HepG2 (cell line): ENCODE data around the gene NBEAL2. TPM values are rescaled to one million over a fixed set of nuclear protein-coding genes. Genes with fewer than 3 reads are reported as not detected.

Source experiments
- ATAC-seq: fragments of 200-7000 bp; cut with Tn5 transposase; 3 replicates; pipeline ENCODE4 v1.9.1; 2020; ENCODE audit warnings: mild to moderate bottlenecking, moderate library complexity
- BruUV-seq: library from RNA; stranded (reverse); fragments of 400-500 nt; replicated peaks from 2 replicates; lab custom pipeline; 2021; lab: Mats Ljungman, UMichigan
- CTCF ChIA-PET: fragments of 300-600 bp; formaldehyde crosslinking; extraction: SDS; loops from one replicate; lab custom pipeline; 2021; ENCODE audit warnings: low total read pairs, inconsistent platforms, low intra/inter-chr PET ratio; lab: Yijun Ruan, JAX
- POLR2A ChIA-PET: fragments of 350-600 bp; sonication (Branson Sonifier 250); formaldehyde crosslinking; loops from one replicate; lab custom pipeline; 2020; ENCODE audit warnings: antibody characterized with exemption, inconsistent platforms; lab: Yijun Ruan, JAX
- DNase-seq: peaks from one replicate; pipeline ENCODE4 v3.0.0-alpha.2; 2015; ENCODE audit warnings: low spot score
- FAIRE-seq: peaks from 3 replicates; lab custom pipeline; 2011; peaks lifted over from hg19 to GRCh38; lab: Jason Lieb, UNC
- H2AFZ ChIP-seq: one replicate; pipeline ENCODE4 v1.6.1; 2011; ENCODE audit warnings: low read length, inconsistent platforms
- H3K27ac ChIP-seq: fragments of 300-600 bp; 3 replicates; pipeline ENCODE4 v1.8.0; 2011; ENCODE audit warnings: mixed run types, mild to moderate bottlenecking, mixed read lengths, low read length, inconsistent platforms; ENCODE audit not compliant: insufficient read depth; ENCODE audit errors: extremely low read length
- H3K27me3 ChIP-seq, 2 experiments: fragments of 200-600 bp in 1 of 2; 2 replicates in 1 of 2; 3 replicates in 1 of 2; pipeline versions ENCODE4 v1.6.0 to v1.8.0; 2011; ENCODE audit warnings: low read length in 2 of 2, mild to moderate bottlenecking in 2 of 2, moderate library complexity in 2 of 2, inconsistent platforms in 1 of 2; ENCODE audit not compliant: insufficient read depth in 2 of 2, control insufficient read depth in 1 of 2
- H3K36me3 ChIP-seq, 2 experiments: fragments of 200-600 bp in 1 of 2; replicated peaks in 1 of 2; 2 replicates in 1 of 2; 3 replicates in 1 of 2; pipeline versions ENCODE4 v1.5.1 to v1.8.0; 2011; ENCODE audit warnings: low read length in 2 of 2, inconsistent platforms in 1 of 2; ENCODE audit not compliant: insufficient read depth in 2 of 2, control insufficient read depth in 1 of 2
- H3K4me1 ChIP-seq: 2 replicates; pipeline ENCODE4 v1.5.1; 2012; ENCODE audit warnings: low read length, inconsistent platforms; ENCODE audit not compliant: insufficient read depth
- H3K4me2 ChIP-seq: 2 replicates; pipeline ENCODE4 v1.6.0; 2011; ENCODE audit warnings: low read depth, low read length, inconsistent platforms
- H3K4me3 ChIP-seq, 3 experiments: fragments of 200-600 bp in 1 of 3; sonication (generic), shearing (Covaris generic) in 1 of 3; replicated peaks in 1 of 3; 2 replicates each; pipeline ENCODE4 v1.5.1; 2011 to 2016; ENCODE audit warnings: low read length in 3 of 3, inconsistent platforms in 2 of 3, low read depth in 2 of 3, mild to moderate bottlenecking in 2 of 3, control low read depth in 1 of 3, mixed read lengths in 1 of 3; ENCODE audit not compliant: insufficient read depth in 1 of 3
- H3K79me2 ChIP-seq: one replicate; pipeline ENCODE4 v1.6.1; 2011; ENCODE audit warnings: low read length, inconsistent platforms; ENCODE audit not compliant: insufficient read depth
- H3K9ac ChIP-seq: 2 replicates; pipeline ENCODE4 v1.6.0; 2011; ENCODE audit warnings: mild to moderate bottlenecking, low read depth, low read length, inconsistent platforms; ENCODE audit not compliant: insufficient read depth
- H3K9me3 ChIP-seq: 2 replicates; pipeline ENCODE4 v1.5.1; 2012; ENCODE audit warnings: mild to moderate bottlenecking, low read length
- H4K20me1 ChIP-seq: 2 replicates; pipeline ENCODE4 v1.6.0; 2011; ENCODE audit warnings: inconsistent platforms, mild to moderate bottlenecking, low read length, moderate library complexity; ENCODE audit not compliant: insufficient read depth
- AGO2 ChIP-seq: fragments of 200-400 bp; formaldehyde crosslinking; optimal IDR thresholded peaks from 2 replicates; pipeline ENCODE3; 2017; ENCODE audit warnings: mild to moderate bottlenecking, low read depth, low read length, moderate library complexity
- ATF7-NPFF ChIP-seq: sonication (generic); formaldehyde crosslinking; IDR thresholded peaks from 2 replicates; pipeline ENCODE4 v1.8.1; 2023; ENCODE audit warnings: mild to moderate bottlenecking, low read depth, missing genetic modification reagents, moderate library complexity
- CAMTA2 ChIP-seq: sonication (generic); formaldehyde crosslinking; IDR thresholded peaks from 2 replicates; pipeline ENCODE4 v1.4.0; 2020; ENCODE audit warnings: mild to moderate bottlenecking, missing genetic modification reagents, borderline replicate concordance
- CTCF ChIP-seq: sonication (generic); formaldehyde crosslinking; IDR thresholded peaks from 2 replicates; pipeline ENCODE4 v1.5.0; 2020; ENCODE audit warnings: mild to moderate bottlenecking, missing genetic modification reagents, moderate library complexity
- HCFC1 ChIP-seq: fragments of 150-350 bp; IDR thresholded peaks from 2 replicates; pipeline ENCODE4 v1.6.1; 2014; ENCODE audit warnings: low read depth, low read length
- MAFK ChIP-seq, 2 experiments: IDR thresholded peaks in 1 of 2; conservative IDR thresholded peaks in 1 of 2; 2 replicates each; pipeline ENCODE4 v1.6.1; 2011; ENCODE audit warnings: improper control_type of control experiment in 2 of 2, low read length in 2 of 2
- MATR3 ChIP-seq: sonication (generic); formaldehyde crosslinking; IDR thresholded peaks from 2 replicates; pipeline ENCODE4 v1.4.0; 2020; ENCODE audit warnings: missing genetic modification reagents
- MZF1 ChIP-seq: sonication (generic); formaldehyde crosslinking; IDR thresholded peaks from 2 replicates; pipeline ENCODE4 v1.8.1; 2023; ENCODE audit warnings: mild to moderate bottlenecking, missing genetic modification reagents, borderline replicate concordance
- RARG ChIP-seq: sonication (generic); formaldehyde crosslinking; IDR thresholded peaks from 2 replicates; pipeline ENCODE4 v1.4.0; 2020; ENCODE audit warnings: low read depth, mild to moderate bottlenecking, missing genetic modification reagents
- XBP1 ChIP-seq: sonication (generic); formaldehyde crosslinking; IDR thresholded peaks from 2 replicates; pipeline ENCODE4 v1.5.0; 2020; ENCODE audit warnings: missing genetic modification reagents
- ZFAT ChIP-seq: sonication (generic); formaldehyde crosslinking; conservative IDR thresholded peaks from 2 replicates; pipeline ENCODE4 v1.8.1; 2023; ENCODE audit warnings: missing genetic modification reagents, inconsistent platforms
- ZNF563 ChIP-seq: sonication (generic); formaldehyde crosslinking; IDR thresholded peaks from 2 replicates; pipeline ENCODE4 v1.8.0; 2022; ENCODE audit warnings: mild to moderate bottlenecking, moderate library complexity, missing genetic modification reagents
- ZNF660 ChIP-seq: sonication (generic); formaldehyde crosslinking; IDR thresholded peaks from 2 replicates; pipeline ENCODE4 v1.5.1; 2020; ENCODE audit warnings: mild to moderate bottlenecking, low read depth, missing genetic modification reagents, borderline replicate concordance
- WGBS: methylation state at CpG from one replicate; pipeline ENCODE4 v1.1.6; 2017; ENCODE audit warnings: low lambda C conversion rate; 5-methylcytosine and 5-hydroxymethylcytosine counted together
- in situ Hi-C: cut with HindIII; loops from 2 replicates; pipeline ENCODE4 v1.10.0; 2017; ENCODE audit warnings: low pct_unique_long_range_greater_than_20kb; ENCODE audit not compliant: extremely low pct_ligation_motif_present
- intact Hi-C: fragments of 100-400 bp; cut with micrococcal nuclease; formaldehyde crosslinking; loops from one replicate; pipeline ENCODE4 v1.10.0; 2022; ENCODE audit not compliant: unreplicated experiment
- polyA plus RNA-seq, 8 experiments: library from polyadenylated mRNA; depleted of rRNA in 3 of 8; stranded (reverse) in 7 of 8; unstranded in 1 of 8; fragments of >200 nt; fragmentation: Illumina TruSeq in 4 of 8; extraction: Trizol in 4 of 8; gene quantifications; 2 replicates each; pipeline versions ENCODE4 v1.2.1 to v1.2.3, GENCODE V29; 2011 to 2016; ENCODE audit warnings: low read depth in 4 of 8, missing spikeins in 1 of 8, mixed read lengths in 1 of 8; ENCODE audit not compliant: insufficient read depth in 1 of 8
- total RNA-seq, 5 experiments: library from RNA; depleted of rRNA; stranded (reverse); fragments of >200 nt; fragmentation: Illumina TruSeq; extraction: Trizol; gene quantifications; 2 replicates each; pipeline ENCODE4 v1.2.3, GENCODE V29; 2016; ENCODE audit warnings: low read depth in 1 of 5
- TF ChIP-seq, protein P1 (sequence below): sonication (generic); formaldehyde crosslinking; IDR thresholded peaks from 2 replicates; pipeline ENCODE4 v1.9.0; 2022; ENCODE audit warnings: missing genetic modification reagents, mild to moderate bottlenecking, borderline replicate concordance

Gene NBEAL2
- total and polyA plus RNA-seq, 2 of the 13 experiments (the other 11 are each of a cell fraction or from before 2014, with no cell fraction given), result 9.7 to 12.4 TPM

- no peak overlapping the region for H3K9ac ChIP-seq
- TF ChIP-seq HCFC1, result no peak
- TF ChIP-seq AGO2, result peak; percentile 60
- no peak overlapping the region for H3K4me3 ChIP-seq
- DNase-seq, result no peak
- H2AFZ ChIP-seq, result no peak overlapping the region
- no peak overlapping the region for H3K4me2 ChIP-seq
- WGBS, result 100% methylated on average over 7 of the region's 16 CpGs
- in situ Hi-C loops (no loop called here), intact Hi-C loops (no loop called here)
- FAIRE-seq, result no peak
- no peaks in the 10 kb centered on the region for H3K4me1 ChIP-seq
- CTCF ChIA-PET, result no interaction called here
- H3K27me3 ChIP-seq, result no peaks in the 10 kb centered on the region
- POLR2A ChIA-PET, result no interaction called here
- H3K27ac ChIP-seq, result no peak overlapping the region
- no peak for ATAC-seq
- peaks cover 5 to 25% of the 10 kb centered on the region in 2 experiments for H3K36me3 ChIP-seq
- BruUV-seq, result no TSS peak
- no peaks in the 10 kb centered on the region for H3K9me3 ChIP-seq
- H3K79me2 ChIP-seq, result no peaks in the 10 kb centered on the region
- no peaks in the 10 kb centered on the region for H4K20me1 ChIP-seq
Observed at GRCh38 chr3:47007482-47008233, 28.2 kb downstream of the NBEAL2 start.

DNA sequence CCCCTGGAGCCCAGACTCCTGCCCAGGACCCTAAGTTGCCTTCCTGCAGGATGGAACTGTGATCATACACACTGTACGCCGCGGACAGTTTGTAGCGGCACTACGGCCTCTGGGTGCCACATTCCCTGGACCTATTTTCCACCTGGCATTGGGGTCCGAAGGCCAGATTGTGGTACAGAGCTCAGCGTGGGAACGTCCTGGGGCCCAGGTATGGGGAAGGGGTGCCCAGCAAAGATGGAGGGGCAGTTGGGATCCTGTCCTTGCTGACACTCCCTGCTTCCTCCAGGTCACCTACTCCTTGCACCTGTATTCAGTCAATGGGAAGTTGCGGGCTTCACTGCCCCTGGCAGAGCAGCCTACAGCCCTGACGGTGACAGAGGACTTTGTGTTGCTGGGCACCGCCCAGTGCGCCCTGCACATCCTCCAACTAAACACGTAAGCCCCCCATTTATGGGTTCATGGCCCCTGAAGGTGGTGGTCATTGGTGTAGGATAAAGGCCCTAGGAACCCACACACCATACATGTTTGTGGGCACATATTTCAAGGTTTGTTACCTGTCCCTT, 28.8 kb downstream of the NBEAL2 start:
- in situ Hi-C loops, result no loop called here
- Histone ChIP-seq H4K20me1 (no peaks in the 10 kb centered on the region), H3K4me3 (no peak overlapping the region), H3K79me2 (no peaks in the 10 kb centered on the region), H2AFZ (no peak overlapping the region), H3K9me3 (no peaks in the 10 kb centered on the region), H3K27me3 (no peaks in the 10 kb centered on the region), H3K9ac (no peak overlapping the region), H3K36me3 (peaks cover 5 to 21% of the 10 kb centered on the region in 2 experiments), H3K4me2 (no peak overlapping the region), H3K4me1 (no peaks in the 10 kb centered on the region), H3K27ac (no peak overlapping the region)
- ChIA-PET POLR2A (no interaction called here), CTCF (no interaction called here)
- ATAC-seq, result no peak
- intact Hi-C loops, result no loop called here
- BruUV-seq, result no TSS peak
- no peak for FAIRE-seq
- WGBS, result 88% methylated on average over 8 of the region's 13 CpGs
- DNase-seq, result no peak
- TF ChIP-seq MZF1 (CRISPR knock-in tag) (no peak), MATR3 (CRISPR knock-in tag) (no peak), HCFC1 (no peak), CTCF (CRISPR knock-in tag) (no peak), XBP1 (no peak), ZNF660 (CRISPR knock-in tag) (no peak), RARG (CRISPR knock-in tag) (no peak), CAMTA2 (CRISPR knock-in tag) (no peak), ZNF563 (CRISPR knock-in tag) (no peak), MAFK (conservative IDR thresholded peaks at IDR 0.05 in 1 of 2, IDR thresholded peaks at IDR 0.05 in 1 of 2; ENCODE audit: low read length in 2 of 2) (no peak), ATF7-NPFF (CRISPR knock-in tag) (no peak), ZFAT (no peak)
- TF ChIP-seq, protein P1, sequence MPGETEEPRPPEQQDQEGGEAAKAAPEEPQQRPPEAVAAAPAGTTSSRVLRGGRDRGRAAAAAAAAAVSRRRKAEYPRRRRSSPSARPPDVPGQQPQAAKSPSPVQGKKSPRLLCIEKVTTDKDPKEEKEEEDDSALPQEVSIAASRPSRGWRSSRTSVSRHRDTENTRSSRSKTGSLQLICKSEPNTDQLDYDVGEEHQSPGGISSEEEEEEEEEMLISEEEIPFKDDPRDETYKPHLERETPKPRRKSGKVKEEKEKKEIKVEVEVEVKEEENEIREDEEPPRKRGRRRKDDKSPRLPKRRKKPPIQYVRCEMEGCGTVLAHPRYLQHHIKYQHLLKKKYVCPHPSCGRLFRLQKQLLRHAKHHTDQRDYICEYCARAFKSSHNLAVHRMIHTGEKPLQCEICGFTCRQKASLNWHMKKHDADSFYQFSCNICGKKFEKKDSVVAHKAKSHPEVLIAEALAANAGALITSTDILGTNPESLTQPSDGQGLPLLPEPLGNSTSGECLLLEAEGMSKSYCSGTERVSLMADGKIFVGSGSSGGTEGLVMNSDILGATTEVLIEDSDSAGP (CRISPR knock-in tag), result no peak
